Liver (tissue), 9 donors: ENCODE results near the gene MSANTD7. TPM values are rescaled to one million over a fixed set of nuclear protein-coding genes. Genes with fewer than 3 reads are reported as not detected.

Experiments used
- DNase-seq: peaks from one replicate; pipeline ENCODE4 v3.0.0-alpha.2; 2017; ENCODE audit warnings: low spot score
- H3K27ac ChIP-seq, 2 donors: one replicate each; pipeline ENCODE4 v1.7.0; 2013; ENCODE audit warnings: inconsistent platforms in 2 of 2, low read length in 2 of 2, control low read depth in 1 of 2, low read depth in 1 of 2, mild to moderate bottlenecking in 1 of 2
- H3K27me3 ChIP-seq, 4 donors: one replicate each; pipeline versions ENCODE4 v1.6.1 to v1.7.0; 2013; ENCODE audit warnings: low read length in 3 of 4, inconsistent platforms in 1 of 4, mild to moderate bottlenecking in 1 of 4, moderate library complexity in 1 of 4; ENCODE audit not compliant: control insufficient read depth in 4 of 4, insufficient read depth in 4 of 4
- H3K36me3 ChIP-seq, 4 donors: one replicate each; pipeline versions ENCODE4 v1.6.1 to v1.7.0; 2013; ENCODE audit warnings: low read length in 3 of 4, mild to moderate bottlenecking in 3 of 4, low read depth in 1 of 4, moderate library complexity in 1 of 4; ENCODE audit not compliant: control insufficient read depth in 4 of 4, insufficient read depth in 3 of 4
- H3K4me1 ChIP-seq, 4 donors: one replicate each; pipeline versions ENCODE4 v1.6.1 to v1.7.0; 2013; ENCODE audit warnings: low read length in 3 of 4, mild to moderate bottlenecking in 3 of 4, moderate library complexity in 1 of 4; ENCODE audit not compliant: control insufficient read depth in 4 of 4, insufficient read depth in 4 of 4
- H3K4me3 ChIP-seq, 3 donors: one replicate each; pipeline versions ENCODE4 v1.6.1 to v1.7.0; 2013; ENCODE audit warnings: low read length in 3 of 3, control low read depth in 1 of 3, low read depth in 1 of 3, mild to moderate bottlenecking in 1 of 3
- H3K9ac ChIP-seq, 2 donors: one replicate each; pipeline ENCODE4 v1.7.0; 2013; ENCODE audit warnings: low read length in 2 of 2, mild to moderate bottlenecking in 2 of 2, moderate library complexity in 2 of 2, control low read depth in 1 of 2, low read depth in 1 of 2
- H3K9me3 ChIP-seq, 4 donors: one replicate each; pipeline versions ENCODE4 v1.6.1 to v1.7.0; 2013; ENCODE audit warnings: low read length in 3 of 4; ENCODE audit not compliant: control insufficient read depth in 4 of 4
- ATF3 ChIP-seq: IDR thresholded peaks from 2 replicates; pipeline ENCODE4 v1.6.1; 2016; ENCODE audit warnings: antibody characterized with exemption
- FOXA1 ChIP-seq: IDR thresholded peaks from 2 replicates; pipeline ENCODE4 v1.6.1; 2016; ENCODE audit warnings: antibody characterized with exemption
- FOXA2 ChIP-seq: IDR thresholded peaks from 2 replicates; pipeline ENCODE4 v1.6.1; 2016; ENCODE audit warnings: antibody characterized with exemption
- GABPA ChIP-seq, 2 donors: IDR thresholded peaks in 1 of 2; conservative IDR thresholded peaks in 1 of 2; 2 replicates each; pipeline ENCODE4 v1.6.1; 2016; ENCODE audit warnings: antibody characterized with exemption in 2 of 2, mild to moderate bottlenecking in 1 of 2, moderate library complexity in 1 of 2
- HNF4G ChIP-seq: IDR thresholded peaks from 2 replicates; pipeline ENCODE4 v1.6.1; 2016; ENCODE audit warnings: antibody characterized with exemption
- JUND ChIP-seq, 2 donors: IDR thresholded peaks; 2 replicates each; pipeline ENCODE4 v1.6.1; 2016; ENCODE audit warnings: antibody characterized with exemption in 2 of 2
- NR2F2 ChIP-seq: IDR thresholded peaks from 2 replicates; pipeline ENCODE4 v1.6.1; 2016; ENCODE audit warnings: antibody characterized with exemption
- RAD21 ChIP-seq, 2 donors: IDR thresholded peaks; 2 replicates each; pipeline ENCODE4 v1.6.1; 2016; ENCODE audit warnings: antibody characterized with exemption in 2 of 2, mild to moderate bottlenecking in 2 of 2
- RXRA ChIP-seq, 2 donors: IDR thresholded peaks; 2 replicates each; pipeline ENCODE4 v1.6.1; 2017 to 2018; ENCODE audit warnings: antibody characterized with exemption in 2 of 2, mild to moderate bottlenecking in 1 of 2
- YY1 ChIP-seq: IDR thresholded peaks from 2 replicates; pipeline ENCODE4 v1.6.1; 2016; ENCODE audit warnings: antibody characterized with exemption, mild to moderate bottlenecking
- WGBS: extraction: QIAGEN DNeasy Blood & Tissue Kit; methylation state at CpG from one replicate; pipeline ENCODE4 v1.1.7; 2013; 5-methylcytosine and 5-hydroxymethylcytosine counted together
- polyA plus RNA-seq, 2 donors: library from polyadenylated mRNA; stranded (reverse) in 1 of 2; unstranded in 1 of 2; fragments of 200-250 nt in 1 of 2; fragments of >200 nt in 1 of 2; fragmentation: Nextera tagmentation in 1 of 2; extraction: Ambion mirVana in 1 of 2; gene quantifications; one replicate each; pipeline versions ENCODE4 v1.2.1 to v1.2.3, GENCODE V29; 2013 to 2015
- total RNA-seq, 2 donors: library from RNA; depleted of rRNA; stranded (reverse); fragments of >200 nt; gene quantifications; one replicate each; pipeline ENCODE4 v1.2.3, GENCODE V29; 2014
- TF ChIP-seq, protein P1 (sequence below): IDR thresholded peaks from 2 replicates; pipeline ENCODE4 v1.6.1; 2016; ENCODE audit warnings: antibody characterized with exemption, mild to moderate bottlenecking
- TF ChIP-seq, protein P2 (sequence below): IDR thresholded peaks from 2 replicates; pipeline ENCODE4 v1.6.1; 2016; ENCODE audit warnings: antibody characterized with exemption
- TF ChIP-seq, protein P3 (sequence below): IDR thresholded peaks from 2 replicates; pipeline ENCODE4 v1.6.1; 2016; ENCODE audit warnings: antibody characterized with exemption
- TF ChIP-seq, protein P4 (sequence below): fragments of 150-350 bp; IDR thresholded peaks from 2 replicates; pipeline ENCODE4 v1.5.1; 2017; ENCODE audit warnings: improper control_type of control experiment, low read depth, low read length; ENCODE audit not compliant: missing input control
- donor health status: healthy.
- donor health status: healthy.
- donor health status: healthy.
- donor health status: healthy.
- donor health status: healthy.

MSANTD7 gene
- total and polyA plus RNA-seq, 4 donors: 0.82 to 8.5 (median 3.5) TPM

DNA sequence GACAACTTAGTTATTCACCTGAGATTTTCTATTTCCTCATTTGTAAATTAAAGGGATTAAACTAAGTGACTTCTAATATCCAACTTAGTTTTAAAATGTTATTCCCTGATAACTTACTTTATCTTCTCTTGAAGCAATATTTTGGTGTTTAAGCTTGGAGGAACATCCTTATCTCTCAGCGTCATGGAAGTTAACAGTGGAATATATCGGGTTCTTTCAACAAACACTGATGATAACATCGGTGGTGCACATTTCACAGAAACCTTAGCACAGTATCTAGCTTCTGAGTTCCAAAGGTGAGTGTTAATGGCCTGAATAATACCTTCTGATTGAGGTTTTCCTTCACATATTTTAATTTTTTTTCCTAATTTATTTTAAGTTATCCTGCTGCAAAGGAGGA lies 14.1 kb downstream of the MSANTD7 start:
- TF ChIP-seq JUND (IDR thresholded peaks at IDR 0.05) (no peak), YY1 (no peak), FOXA1 (no peak), NR2F2 (no peak)
- TF ChIP-seq, protein P1, sequence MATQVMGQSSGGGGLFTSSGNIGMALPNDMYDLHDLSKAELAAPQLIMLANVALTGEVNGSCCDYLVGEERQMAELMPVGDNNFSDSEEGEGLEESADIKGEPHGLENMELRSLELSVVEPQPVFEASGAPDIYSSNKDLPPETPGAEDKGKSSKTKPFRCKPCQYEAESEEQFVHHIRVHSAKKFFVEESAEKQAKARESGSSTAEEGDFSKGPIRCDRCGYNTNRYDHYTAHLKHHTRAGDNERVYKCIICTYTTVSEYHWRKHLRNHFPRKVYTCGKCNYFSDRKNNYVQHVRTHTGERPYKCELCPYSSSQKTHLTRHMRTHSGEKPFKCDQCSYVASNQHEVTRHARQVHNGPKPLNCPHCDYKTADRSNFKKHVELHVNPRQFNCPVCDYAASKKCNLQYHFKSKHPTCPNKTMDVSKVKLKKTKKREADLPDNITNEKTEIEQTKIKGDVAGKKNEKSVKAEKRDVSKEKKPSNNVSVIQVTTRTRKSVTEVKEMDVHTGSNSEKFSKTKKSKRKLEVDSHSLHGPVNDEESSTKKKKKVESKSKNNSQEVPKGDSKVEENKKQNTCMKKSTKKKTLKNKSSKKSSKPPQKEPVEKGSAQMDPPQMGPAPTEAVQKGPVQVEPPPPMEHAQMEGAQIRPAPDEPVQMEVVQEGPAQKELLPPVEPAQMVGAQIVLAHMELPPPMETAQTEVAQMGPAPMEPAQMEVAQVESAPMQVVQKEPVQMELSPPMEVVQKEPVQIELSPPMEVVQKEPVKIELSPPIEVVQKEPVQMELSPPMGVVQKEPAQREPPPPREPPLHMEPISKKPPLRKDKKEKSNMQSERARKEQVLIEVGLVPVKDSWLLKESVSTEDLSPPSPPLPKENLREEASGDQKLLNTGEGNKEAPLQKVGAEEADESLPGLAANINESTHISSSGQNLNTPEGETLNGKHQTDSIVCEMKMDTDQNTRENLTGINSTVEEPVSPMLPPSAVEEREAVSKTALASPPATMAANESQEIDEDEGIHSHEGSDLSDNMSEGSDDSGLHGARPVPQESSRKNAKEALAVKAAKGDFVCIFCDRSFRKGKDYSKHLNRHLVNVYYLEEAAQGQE: no peak
- Histone ChIP-seq H3K9ac (no peak overlapping the region), H3K36me3 (peaks cover 3 to 23% (median 12%) of the 10 kb centered on the region in 4 donors), H3K4me1 (no peaks in the 10 kb centered on the region), H3K27me3 (no peaks in the 10 kb centered on the region), H3K4me3 (no peak overlapping the region), H3K27ac (no peak overlapping the region), H3K9me3 (no peaks in the 10 kb centered on the region)
- 76% methylated on average over 3 of the region's 3 CpGs for WGBS
- DNase-seq: no peak

- no peak overlapping the region for H3K9ac ChIP-seq
- no peak for DNase-seq
- TF ChIP-seq, protein P2, sequence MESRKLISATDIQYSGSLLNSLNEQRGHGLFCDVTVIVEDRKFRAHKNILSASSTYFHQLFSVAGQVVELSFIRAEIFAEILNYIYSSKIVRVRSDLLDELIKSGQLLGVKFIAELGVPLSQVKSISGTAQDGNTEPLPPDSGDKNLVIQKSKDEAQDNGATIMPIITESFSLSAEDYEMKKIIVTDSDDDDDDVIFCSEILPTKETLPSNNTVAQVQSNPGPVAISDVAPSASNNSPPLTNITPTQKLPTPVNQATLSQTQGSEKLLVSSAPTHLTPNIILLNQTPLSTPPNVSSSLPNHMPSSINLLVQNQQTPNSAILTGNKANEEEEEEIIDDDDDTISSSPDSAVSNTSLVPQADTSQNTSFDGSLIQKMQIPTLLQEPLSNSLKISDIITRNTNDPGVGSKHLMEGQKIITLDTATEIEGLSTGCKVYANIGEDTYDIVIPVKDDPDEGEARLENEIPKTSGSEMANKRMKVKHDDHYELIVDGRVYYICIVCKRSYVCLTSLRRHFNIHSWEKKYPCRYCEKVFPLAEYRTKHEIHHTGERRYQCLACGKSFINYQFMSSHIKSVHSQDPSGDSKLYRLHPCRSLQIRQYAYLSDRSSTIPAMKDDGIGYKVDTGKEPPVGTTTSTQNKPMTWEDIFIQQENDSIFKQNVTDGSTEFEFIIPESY: no peak
- no peak for TF ChIP-seq GABPA (IDR thresholded peaks at IDR 0.05 in 1 of 2, conservative IDR thresholded peaks at IDR 0.05 in 1 of 2)
- TF ChIP-seq, protein P3, sequence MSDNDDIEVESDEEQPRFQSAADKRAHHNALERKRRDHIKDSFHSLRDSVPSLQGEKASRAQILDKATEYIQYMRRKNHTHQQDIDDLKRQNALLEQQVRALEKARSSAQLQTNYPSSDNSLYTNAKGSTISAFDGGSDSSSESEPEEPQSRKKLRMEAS: no peak
- TF ChIP-seq, protein P1: no peak
- TF ChIP-seq YY1: no peak
- TF ChIP-seq, protein P4, sequence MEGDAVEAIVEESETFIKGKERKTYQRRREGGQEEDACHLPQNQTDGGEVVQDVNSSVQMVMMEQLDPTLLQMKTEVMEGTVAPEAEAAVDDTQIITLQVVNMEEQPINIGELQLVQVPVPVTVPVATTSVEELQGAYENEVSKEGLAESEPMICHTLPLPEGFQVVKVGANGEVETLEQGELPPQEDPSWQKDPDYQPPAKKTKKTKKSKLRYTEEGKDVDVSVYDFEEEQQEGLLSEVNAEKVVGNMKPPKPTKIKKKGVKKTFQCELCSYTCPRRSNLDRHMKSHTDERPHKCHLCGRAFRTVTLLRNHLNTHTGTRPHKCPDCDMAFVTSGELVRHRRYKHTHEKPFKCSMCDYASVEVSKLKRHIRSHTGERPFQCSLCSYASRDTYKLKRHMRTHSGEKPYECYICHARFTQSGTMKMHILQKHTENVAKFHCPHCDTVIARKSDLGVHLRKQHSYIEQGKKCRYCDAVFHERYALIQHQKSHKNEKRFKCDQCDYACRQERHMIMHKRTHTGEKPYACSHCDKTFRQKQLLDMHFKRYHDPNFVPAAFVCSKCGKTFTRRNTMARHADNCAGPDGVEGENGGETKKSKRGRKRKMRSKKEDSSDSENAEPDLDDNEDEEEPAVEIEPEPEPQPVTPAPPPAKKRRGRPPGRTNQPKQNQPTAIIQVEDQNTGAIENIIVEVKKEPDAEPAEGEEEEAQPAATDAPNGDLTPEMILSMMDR: no peak
- TF ChIP-seq HNF4G: no peak
- TF ChIP-seq FOXA2: no peak
- no peak for TF ChIP-seq RAD21 (IDR thresholded peaks at IDR 0.05)
- no peak for TF ChIP-seq RXRA (IDR thresholded peaks at IDR 0.05)
- TF ChIP-seq FOXA1: no peak
- no peak for TF ChIP-seq ATF3
- no peak overlapping the region for H3K27ac ChIP-seq
- WGBS: 96% methylated on average over 1 of the region's 1 CpG
- H3K9me3 ChIP-seq: no peaks in the 10 kb centered on the region
- no peak overlapping the region for H3K4me3 ChIP-seq
- H3K36me3 ChIP-seq: peaks cover 0 to 25% (median 11%) of the 10 kb centered on the region in 4 donors
- no peaks in the 10 kb centered on the region for H3K4me1 ChIP-seq
- H3K27me3 ChIP-seq: no peaks in the 10 kb centered on the region
Observed at GRCh38 chr10:14855453-14855852, 17.3 kb downstream of the MSANTD7 start.
